GM19467 (cell line): ENCODE results near the gene TEN1.
"Not testable (repeated sequence)": the region's sequence is repeated elsewhere in the genome, so short reads cannot be mapped to it uniquely, and the experiment has no call there.

Experiments used
- ATAC-seq: cut with Tn5 transposase; IDR thresholded peaks from one replicate; pipeline ENCODE4 v1.9.1; 2021; ENCODE audit warnings: mild to moderate bottlenecking, moderate library complexity; ENCODE audit not compliant: unreplicated experiment

TEN1 gene

GRCh38 chr17:76024353-76024752, 45.3 kb downstream of the TEN1 start:
- ATAC-seq: no peak

GRCh38 chr17:76025294-76025693, 46.3 kb downstream of the TEN1 start:
- ATAC-seq: no peak

- ATAC-seq: no peak
Observed at GRCh38 chr17:76026714-76027158, 47.7 kb downstream of the TEN1 start.

GRCh38 chr17:76027159-76027839, 48.3 kb downstream of the TEN1 start, which contains the start of gene EVPL:
EVPL (minus strand) TSS chr17:76027306; CDS start chr17:76027198, 108 bp downstream.
- no peak for ATAC-seq

- ATAC-seq: no peak
Observed at GRCh38 chr17:76032073-76032779, 53.2 kb downstream of the TEN1 start.

GRCh38 chr17:76032780-76033108, 53.7 kb downstream of the TEN1 start:
- ATAC-seq: no peak

- no peak for ATAC-seq
Observed at GRCh38 chr17:76033139-76033538, 54.1 kb downstream of the TEN1 start.

- no peak for ATAC-seq
Observed at GRCh38 chr17:76034428-76035350, 55.6 kb downstream of the TEN1 start.

GRCh38 chr17:76036497-76037261, 57.6 kb downstream of the TEN1 start:
- no peak for ATAC-seq

- no peak for ATAC-seq
Observed at GRCh38 chr17:76038050-76038449, 59.0 kb downstream of the TEN1 start.

- no peak for ATAC-seq
Observed at GRCh38 chr17:76039121-76039520, 60.1 kb downstream of the TEN1 start.

GRCh38 chr17:76040376-76040775, 61.3 kb downstream of the TEN1 start:
- no peak for ATAC-seq

- ATAC-seq: not testable (repeated sequence)
Observed at GRCh38 chr17:76042868-76043267, 63.8 kb downstream of the TEN1 start.

GRCh38 chr17:76044475-76045007, 65.5 kb downstream of the TEN1 start:
- not testable (repeated sequence) for ATAC-seq

- no peak for ATAC-seq
Observed at GRCh38 chr17:76046064-76046463, 67.0 kb downstream of the TEN1 start.

GRCh38 chr17:76048025-76048605, 69.1 kb downstream of the TEN1 start:
- ATAC-seq: no peak

- no peak for ATAC-seq
Observed at GRCh38 chr17:76048711-76049110, 69.7 kb downstream of the TEN1 start.

- ATAC-seq: no peak
Observed at GRCh38 chr17:76049239-76049638, 70.2 kb downstream of the TEN1 start.

GRCh38 chr17:76049836-76050537, 70.9 kb downstream of the TEN1 start:
- ATAC-seq: no peak
